Lower lobe of right lung (tissue), 2 donors: Measurements from ENCODE around the gene CMPK2. TPM values are rescaled to one million over a fixed set of nuclear protein-coding genes. Genes with fewer than 3 reads are reported as not detected.
A peak's percentile ranks its signal among the peaks of the same experiment; 100 is the strongest.

ENCODE experiments used
- ATAC-seq, 2 donors: fragments of 200-7000 bp; cut with Tn5 transposase; one replicate each; pipeline ENCODE4 v1.9.1; 2020 to 2022; ENCODE audit warnings: mild to moderate bottlenecking in 2 of 2, moderate library complexity in 2 of 2
- DNase-seq: peaks from one replicate; pipeline ENCODE4 v3.0.0-alpha.2; 2020
- H3K27ac ChIP-seq: fragments of 200-600 bp; one replicate; pipeline ENCODE4 v1.8.0; 2022
- H3K27me3 ChIP-seq: fragments of 200-600 bp; one replicate; pipeline ENCODE4 v1.8.0; 2022; ENCODE audit warnings: low read depth
- H3K36me3 ChIP-seq: fragments of 200-600 bp; one replicate; pipeline ENCODE4 v1.8.0; 2022; ENCODE audit warnings: mild to moderate bottlenecking
- H3K4me1 ChIP-seq: fragments of 200-600 bp; one replicate; pipeline ENCODE4 v1.8.0; 2022
- H3K4me3 ChIP-seq: fragments of 200-600 bp; one replicate; pipeline ENCODE4 v1.8.0; 2022; ENCODE audit warnings: mild to moderate bottlenecking
- H3K9me3 ChIP-seq: fragments of 200-600 bp; one replicate; pipeline ENCODE4 v1.8.0; 2022
- intact Hi-C: fragments of 100-400 bp; cut with DNase I; formaldehyde crosslinking; loops from one replicate; pipeline ENCODE4 v1.11.0; 2022
- total RNA-seq: library from RNA; stranded (reverse); fragmentation: NEBNext Ultra II Directional; extraction: Animal tissue kit (Norgen Biotek cat#: 25700); gene quantifications from one replicate; pipeline ENCODE4 v1.2.1, GENCODE V29; 2021
- TF ChIP-seq, protein P1 (sequence below): fragments of 200-600 bp; IDR thresholded peaks from one replicate; pipeline ENCODE4 v1.8.0; 2022; ENCODE audit warnings: antibody characterized with exemption, mild to moderate bottlenecking
- donor health status: DM: no; HTN: yes; CAD: no; lungs with severe emphysema.

CMPK2 gene
- total RNA-seq, 1 donor from 2014 or later = 43.3 TPM

DNA sequence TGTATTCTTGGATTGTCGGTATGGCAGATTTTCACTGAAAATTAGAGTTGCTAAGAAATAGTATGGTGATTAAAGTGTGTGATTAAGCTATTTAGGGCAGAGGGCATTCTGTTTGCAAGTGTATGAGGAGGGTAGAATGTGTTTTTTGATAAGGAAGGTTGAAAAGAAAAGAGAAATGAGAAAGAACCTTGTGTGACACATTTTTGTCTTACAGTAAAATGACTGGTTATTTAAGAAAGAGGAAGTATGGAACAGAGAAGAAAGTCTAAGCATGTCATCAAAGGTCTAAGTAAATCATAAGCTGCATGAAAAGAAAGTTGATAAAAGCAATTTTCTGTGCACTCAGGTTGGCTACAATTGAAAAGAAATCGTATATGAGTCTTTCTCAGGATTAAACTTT lies 6.7 kb upstream of the CMPK2 start:
- H3K36me3 ChIP-seq = no peaks in the 10 kb centered on the region
- no peak overlapping the region for H3K4me3 ChIP-seq
- no peaks in the 10 kb centered on the region for H3K9me3 ChIP-seq
- H3K4me1 ChIP-seq = peaks cover 8% of the 10 kb centered on the region
- TF ChIP-seq, protein P1, sequence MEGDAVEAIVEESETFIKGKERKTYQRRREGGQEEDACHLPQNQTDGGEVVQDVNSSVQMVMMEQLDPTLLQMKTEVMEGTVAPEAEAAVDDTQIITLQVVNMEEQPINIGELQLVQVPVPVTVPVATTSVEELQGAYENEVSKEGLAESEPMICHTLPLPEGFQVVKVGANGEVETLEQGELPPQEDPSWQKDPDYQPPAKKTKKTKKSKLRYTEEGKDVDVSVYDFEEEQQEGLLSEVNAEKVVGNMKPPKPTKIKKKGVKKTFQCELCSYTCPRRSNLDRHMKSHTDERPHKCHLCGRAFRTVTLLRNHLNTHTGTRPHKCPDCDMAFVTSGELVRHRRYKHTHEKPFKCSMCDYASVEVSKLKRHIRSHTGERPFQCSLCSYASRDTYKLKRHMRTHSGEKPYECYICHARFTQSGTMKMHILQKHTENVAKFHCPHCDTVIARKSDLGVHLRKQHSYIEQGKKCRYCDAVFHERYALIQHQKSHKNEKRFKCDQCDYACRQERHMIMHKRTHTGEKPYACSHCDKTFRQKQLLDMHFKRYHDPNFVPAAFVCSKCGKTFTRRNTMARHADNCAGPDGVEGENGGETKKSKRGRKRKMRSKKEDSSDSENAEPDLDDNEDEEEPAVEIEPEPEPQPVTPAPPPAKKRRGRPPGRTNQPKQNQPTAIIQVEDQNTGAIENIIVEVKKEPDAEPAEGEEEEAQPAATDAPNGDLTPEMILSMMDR = no peak
- ATAC-seq = no peak
- DNase-seq = no peak
- no peak overlapping the region for H3K27ac ChIP-seq
- no peaks in the 10 kb centered on the region for H3K27me3 ChIP-seq
- intact Hi-C loops = no loop called here

DNA sequence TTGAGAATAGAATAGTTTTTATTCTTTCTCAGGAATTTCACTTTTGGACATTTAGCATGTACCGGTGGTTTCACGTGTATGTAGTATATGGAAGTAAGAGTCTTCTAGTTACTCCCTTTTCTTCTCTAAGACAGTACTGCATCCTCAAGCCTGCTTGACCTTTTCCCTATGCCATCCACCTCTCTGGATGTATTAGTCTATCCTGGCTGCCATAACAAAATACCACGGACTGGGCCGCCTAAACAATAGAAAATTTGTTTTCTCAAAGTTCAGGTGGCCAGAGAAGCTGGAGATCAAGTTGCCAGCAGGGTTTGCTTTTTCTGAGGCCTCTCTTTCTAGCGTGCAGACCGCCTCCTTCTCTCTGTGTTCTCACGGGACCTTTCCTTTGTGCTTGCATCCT lies 1.3 kb upstream of the CMPK2 start:
- Histone ChIP-seq H3K9me3 (no peaks in the 10 kb centered on the region), H3K27me3 (no peaks in the 10 kb centered on the region), H3K27ac (peak overlapping the region; percentile 95), H3K4me3 (no peak overlapping the region), H3K36me3 (peaks cover 6% of the 10 kb centered on the region), H3K4me1 (peaks cover 30% of the 10 kb centered on the region)
- ATAC-seq (no peak), DNase-seq (no peak)
- intact Hi-C loops = no loop called here
- TF ChIP-seq, protein P1 = no peak

DNA sequence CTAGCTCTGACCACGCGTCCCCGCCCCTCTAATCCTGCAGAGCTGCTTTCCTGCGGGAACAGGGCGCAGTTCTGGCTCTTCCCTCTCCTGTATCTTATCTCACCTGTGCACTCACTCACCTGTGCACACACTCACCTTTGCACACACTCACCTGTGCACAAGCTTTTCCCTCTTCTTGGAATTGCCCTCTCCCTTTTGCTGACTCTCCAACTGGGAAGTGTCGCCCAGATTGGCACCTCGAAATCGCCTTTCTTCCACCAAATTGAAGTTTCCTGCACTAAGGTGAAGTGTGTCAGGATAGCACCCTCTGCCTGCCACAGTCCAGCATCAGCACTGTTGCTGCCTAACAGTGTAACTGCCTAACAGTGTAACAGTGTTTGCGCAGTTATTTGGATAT lies 566 bp upstream of the CMPK2 start:
- peak overlapping the region; percentile 91 for H3K4me3 ChIP-seq
- DNase-seq = no peak
- intact Hi-C loops = no loop called here
- ATAC-seq = peak; percentile 69 to 80
- H3K36me3 ChIP-seq = peaks cover 6% of the 10 kb centered on the region
- no peaks in the 10 kb centered on the region for H3K9me3 ChIP-seq
- H3K27ac ChIP-seq = peak overlapping the region; percentile 95
- TF ChIP-seq, protein P1 = peak; percentile 42
- no peaks in the 10 kb centered on the region for H3K27me3 ChIP-seq
- peaks cover 30% of the 10 kb centered on the region for H3K4me1 ChIP-seq

DNA sequence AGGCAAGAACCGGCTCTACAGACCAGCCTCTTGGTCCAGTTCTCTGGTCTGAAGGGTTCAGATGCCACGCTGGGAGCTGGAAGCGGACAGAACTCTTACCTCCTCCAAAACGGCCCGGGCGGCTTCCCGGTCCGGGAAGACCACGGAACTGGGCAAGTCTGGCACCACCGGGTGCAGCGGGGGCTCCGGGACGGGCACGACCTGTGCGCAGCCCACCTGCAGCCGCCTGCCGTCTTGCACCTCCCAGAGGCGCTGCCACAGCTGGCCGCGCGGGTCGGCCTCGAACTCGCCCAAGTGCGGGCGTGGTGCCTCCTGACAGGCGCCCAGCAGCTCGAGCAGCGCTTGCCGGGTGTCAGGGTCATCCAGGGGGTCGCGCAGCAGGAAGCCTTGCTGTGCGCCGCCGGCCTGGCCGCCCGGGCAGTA lies 773 bp downstream of the CMPK2 start:
- DNase-seq (peak; percentile 69), ATAC-seq (peak; percentile 1 to 31)
- intact Hi-C loops = no loop called here
- TF ChIP-seq, protein P1 = no peak
- H3K4me1 ChIP-seq = peaks cover 30% of the 10 kb centered on the region
- H3K36me3 ChIP-seq = peaks cover 16% of the 10 kb centered on the region
- no peaks in the 10 kb centered on the region for H3K9me3 ChIP-seq
- peak overlapping the region; percentile 95 for H3K27ac ChIP-seq
- peak overlapping the region; percentile 91 for H3K4me3 ChIP-seq
- H3K27me3 ChIP-seq = no peaks in the 10 kb centered on the region

DNA sequence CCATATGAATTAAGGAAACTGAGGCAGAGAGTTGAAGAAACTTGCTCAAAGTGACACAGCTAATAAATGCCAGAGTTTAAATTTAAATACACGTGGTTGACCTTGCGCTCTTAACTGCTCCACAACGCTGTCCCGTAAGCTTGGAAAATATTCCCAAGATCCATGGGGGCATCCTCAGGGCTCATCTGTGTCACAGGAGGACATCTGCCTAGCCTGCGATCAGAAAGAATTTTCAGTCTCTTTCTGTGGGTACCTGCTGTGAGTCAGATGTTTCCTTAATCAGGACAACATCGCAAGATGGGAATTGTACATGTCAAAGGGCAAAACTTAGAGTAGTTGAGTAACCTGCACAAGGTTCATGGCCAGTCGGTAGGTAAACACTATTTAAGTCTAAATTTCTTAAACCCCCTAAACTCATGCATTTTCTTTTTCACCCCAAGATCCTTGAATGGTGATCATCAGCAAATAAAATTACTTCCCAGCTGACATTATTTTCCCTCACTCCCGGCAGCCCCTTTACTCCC lies 1.4 kb downstream of the CMPK2 start:
- TF ChIP-seq, protein P1 = no peak
- peaks cover 4% of the 10 kb centered on the region for H3K9me3 ChIP-seq
- DNase-seq (no peak), ATAC-seq (no peak)
- peaks cover 30% of the 10 kb centered on the region for H3K4me1 ChIP-seq
- intact Hi-C loops = no loop called here
- H3K27me3 ChIP-seq = no peaks in the 10 kb centered on the region
- H3K36me3 ChIP-seq = peaks cover 23% of the 10 kb centered on the region
- peak overlapping the region; percentile 91 for H3K4me3 ChIP-seq
- peak overlapping the region; percentile 95 for H3K27ac ChIP-seq
